Ascending aorta (tissue), 2 donors: Measurements from ENCODE around the gene RPE65. TPM values are rescaled to one million over a fixed set of nuclear protein-coding genes. Genes with fewer than 3 reads are reported as not detected.

Source experiments
- DNase-seq, 2 donors: peaks; one replicate each; pipeline ENCODE4 v3.0.0-alpha.2; 2019; ENCODE audit warnings: low spot score in 2 of 2
- H3K27ac ChIP-seq, 2 donors: fragments of 200-600 bp; sonication (generic); one replicate each; pipeline ENCODE4 v1.5.1; 2016 to 2017; ENCODE audit warnings: mild to moderate bottlenecking in 1 of 2
- H3K27me3 ChIP-seq: fragments of 200-600 bp; sonication (generic); one replicate; pipeline ENCODE4 v1.5.1; 2017
- H3K36me3 ChIP-seq, 2 donors: fragments of 200-600 bp; sonication (generic); one replicate each; pipeline ENCODE4 v1.5.1; 2016
- H3K4me1 ChIP-seq, 2 donors: fragments of 200-600 bp; sonication (generic); one replicate each; pipeline ENCODE4 v1.5.1; 2016 to 2017; ENCODE audit warnings: mild to moderate bottlenecking in 1 of 2
- H3K4me3 ChIP-seq, 2 donors: fragments of 200-600 bp; sonication (generic); one replicate each; pipeline ENCODE4 v1.5.1; 2016 to 2017; ENCODE audit warnings: mild to moderate bottlenecking in 1 of 2
- H3K9me3 ChIP-seq, 2 donors: fragments of 200-600 bp; sonication (generic); one replicate each; pipeline ENCODE4 v1.5.1; 2016
- CTCF ChIP-seq, 3 experiments: fragments of 200-600 bp in 2 of 3; fragments of 450-650 bp in 1 of 3; sonication (generic) in 2 of 3; IDR thresholded peaks; one replicate each; pipeline ENCODE4 v1.5.1; 2016 to 2019; ENCODE audit warnings: antibody characterized with exemption in 3 of 3, mild to moderate bottlenecking in 1 of 3, moderate library complexity in 1 of 3
- intact Hi-C: fragments of 100-400 bp; cut with DNase I; formaldehyde crosslinking; loops from one replicate; pipeline ENCODE4 v1.15.1; 2023
- total RNA-seq: library from RNA; depleted of rRNA; stranded (reverse); fragments of >200 nt; gene quantifications from one replicate; pipeline ENCODE4 v1.1.0, GENCODE V29; 2016

Gene RPE65
- total RNA-seq, result not detected

- no peak for TF ChIP-seq CTCF (IDR thresholded peaks at IDR 0.05)
- Histone ChIP-seq H3K36me3 (no peaks in the 10 kb centered on the region), H3K27me3 (no peaks in the 10 kb centered on the region), H3K4me1 (no peaks in the 10 kb centered on the region), H3K9me3 (no peaks in the 10 kb centered on the region), H3K4me3 (no peak within 1 kb of the TSS), H3K27ac (no peak within 1 kb of the TSS)
- intact Hi-C loops, result no loop called here
- no peak for DNase-seq
These were observed at the start of gene RPE65 for GRCh38 chr1:68449901-68450300. Gene RPE65, minus strand, starts transcription at chr1:68449954. Its CDS starts 49 bp downstream, at chr1:68449905.

- TF ChIP-seq CTCF (IDR thresholded peaks at IDR 0.05), result no peak
- H3K36me3 ChIP-seq, result no peaks in the 10 kb centered on the region
- H3K27ac ChIP-seq, result peak overlapping the region; percentile 25 to 39
- H3K27me3 ChIP-seq, result no peaks in the 10 kb centered on the region
- no peaks in the 10 kb centered on the region for H3K9me3 ChIP-seq
- intact Hi-C loops, result loop anchor here (5.0 kb wide), 1 partner anchor 370 kb away; no protein-coding TSS in a partner anchor
- DNase-seq, result no peak
- peaks cover 2 to 7% of the 10 kb centered on the region in 2 donors for H3K4me1 ChIP-seq
- peak overlapping the region; percentile 59 to 69 for H3K4me3 ChIP-seq
These were observed 47.6 kb upstream of the RPE65 start for GRCh38 chr1:68497358-68497698.

GRCh38 chr1:68496680-68497357 lies 47.1 kb upstream of the RPE65 start, which contains the start of gene DEPDC1:
Gene DEPDC1, minus strand, starts transcription at chr1:68497082. Its CDS starts 83 bp downstream, at chr1:68496999.
- Histone ChIP-seq H3K9me3 (no peaks in the 10 kb centered on the region), H3K27ac (peak within 1 kb of the TSS; percentile 25 to 39), H3K36me3 (no peaks in the 10 kb centered on the region), H3K4me3 (peak within 1 kb of the TSS; percentile 59 to 69), H3K27me3 (no peaks in the 10 kb centered on the region), H3K4me1 (peaks cover 2 to 7% of the 10 kb centered on the region in 2 donors)
- intact Hi-C loops, result loop anchor here (5.0 kb wide), 1 partner anchor 370 kb away; no protein-coding TSS in a partner anchor
- DNase-seq, result peak; percentile 86 to 96
- peak in 1 of 3 experiments; percentile 5 for TF ChIP-seq CTCF (IDR thresholded peaks at IDR 0.05)

- TF ChIP-seq CTCF (IDR thresholded peaks at IDR 0.05), result no peak
- H3K4me1 ChIP-seq, result peaks cover 2 to 7% of the 10 kb centered on the region in 2 donors
- H3K36me3 ChIP-seq, result no peaks in the 10 kb centered on the region
- no peaks in the 10 kb centered on the region for H3K27me3 ChIP-seq
- no peak for DNase-seq
- no peaks in the 10 kb centered on the region for H3K9me3 ChIP-seq
- intact Hi-C loops, result loop anchor here (5.0 kb wide), 1 partner anchor 369 kb away; no protein-coding TSS in a partner anchor
- H3K4me3 ChIP-seq, result peak overlapping the region; percentile 59 to 69
- no peak overlapping the region for H3K27ac ChIP-seq
These were observed 46.4 kb upstream of the RPE65 start for GRCh38 chr1:68495968-68496679.

GRCh38 chr1:68495532-68495931 lies 45.8 kb upstream of the RPE65 start:
- Histone ChIP-seq H3K4me3 (peak overlapping the region in 1 of 2 donors; percentile 69), H3K9me3 (no peaks in the 10 kb centered on the region), H3K4me1 (peaks cover 2 to 7% of the 10 kb centered on the region in 2 donors), H3K27me3 (no peaks in the 10 kb centered on the region), H3K27ac (no peak overlapping the region), H3K36me3 (no peaks in the 10 kb centered on the region)
- no peak for DNase-seq
- no peak for TF ChIP-seq CTCF (IDR thresholded peaks at IDR 0.05)
- intact Hi-C loops, result loop anchor here (5.0 kb wide), 1 partner anchor 368 kb away; no protein-coding TSS in a partner anchor
